ENCODE results near the gene NPBWR2.

NPBWR2 gene

DNA sequence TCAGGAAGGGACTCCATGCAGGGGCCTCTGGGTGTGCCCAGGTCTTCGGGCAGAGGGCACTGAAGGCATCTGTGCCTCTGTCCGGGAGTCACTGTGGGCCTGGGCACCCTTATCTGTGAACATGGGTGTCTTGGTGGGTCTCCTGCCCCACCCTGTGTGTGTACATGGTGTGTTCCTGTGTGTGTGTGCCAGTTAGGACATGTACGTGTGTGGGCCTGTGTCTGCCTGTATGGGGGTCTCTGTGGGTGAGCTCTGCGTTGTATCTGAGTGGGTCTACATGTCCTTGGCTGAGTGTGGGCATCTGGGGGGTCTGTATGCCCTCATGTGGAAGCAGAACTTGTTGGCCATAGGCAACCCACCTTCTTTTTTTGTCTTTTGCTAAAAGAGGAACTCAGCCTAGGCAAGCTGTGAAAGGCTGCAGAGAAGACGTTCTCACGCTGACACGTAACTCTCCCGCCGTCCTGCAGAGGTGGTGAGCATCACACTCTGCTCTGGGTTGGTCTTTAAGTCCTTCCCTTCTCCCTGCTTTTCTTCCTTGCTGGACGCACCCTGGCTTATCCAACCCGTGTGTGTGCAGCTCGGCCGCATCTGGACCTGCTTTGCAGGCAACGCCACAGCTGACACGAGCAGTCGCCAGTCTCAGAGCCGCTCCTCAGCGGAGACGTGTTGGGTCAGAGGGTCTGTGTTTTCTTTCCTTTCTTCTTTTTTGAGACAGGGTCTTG lies 532 bp upstream of the NPBWR2 start:
- DNase-seq: no peak
- TF ChIP-seq POLR2A (IDR thresholded peaks at IDR 0.05; ENCODE audit: low read length) (no peak), GATA1 (IDR thresholded peaks at IDR 0.05; ENCODE audit: low read depth, low read length) (no peak)

DNA sequence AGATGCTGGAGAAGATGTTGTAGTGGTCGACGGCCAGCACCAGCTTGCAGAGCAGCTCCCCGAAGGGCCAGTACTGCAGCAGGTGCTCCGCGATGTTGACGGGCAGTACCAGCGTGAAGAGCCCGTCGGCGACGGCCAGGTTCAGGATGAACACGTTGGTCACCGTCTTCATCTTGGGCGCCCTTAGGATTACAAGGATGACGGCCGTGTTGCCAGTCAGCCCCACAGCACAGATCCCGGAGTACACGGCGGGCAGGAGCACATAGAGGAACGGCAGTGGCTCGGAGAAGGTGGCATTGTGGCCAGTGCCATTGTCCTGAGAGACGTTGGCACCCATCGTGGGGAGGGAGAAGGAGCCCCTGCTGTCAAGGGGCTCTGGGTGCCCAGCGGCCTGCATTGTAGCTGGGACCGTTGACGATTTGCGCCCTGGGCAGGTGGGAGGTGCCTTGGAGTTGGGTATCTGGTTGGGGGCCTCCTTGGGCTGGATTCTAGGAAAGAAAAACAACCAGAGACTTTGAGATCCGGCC lies 867 bp downstream of the NPBWR2 start:
- no peak for TF ChIP-seq GATA1 (IDR thresholded peaks at IDR 0.05; ENCODE audit: low read depth, low read length)
- TF ChIP-seq POLR2A (IDR thresholded peaks at IDR 0.05; ENCODE audit: low read length): no peak
- no peak for DNase-seq

DNA sequence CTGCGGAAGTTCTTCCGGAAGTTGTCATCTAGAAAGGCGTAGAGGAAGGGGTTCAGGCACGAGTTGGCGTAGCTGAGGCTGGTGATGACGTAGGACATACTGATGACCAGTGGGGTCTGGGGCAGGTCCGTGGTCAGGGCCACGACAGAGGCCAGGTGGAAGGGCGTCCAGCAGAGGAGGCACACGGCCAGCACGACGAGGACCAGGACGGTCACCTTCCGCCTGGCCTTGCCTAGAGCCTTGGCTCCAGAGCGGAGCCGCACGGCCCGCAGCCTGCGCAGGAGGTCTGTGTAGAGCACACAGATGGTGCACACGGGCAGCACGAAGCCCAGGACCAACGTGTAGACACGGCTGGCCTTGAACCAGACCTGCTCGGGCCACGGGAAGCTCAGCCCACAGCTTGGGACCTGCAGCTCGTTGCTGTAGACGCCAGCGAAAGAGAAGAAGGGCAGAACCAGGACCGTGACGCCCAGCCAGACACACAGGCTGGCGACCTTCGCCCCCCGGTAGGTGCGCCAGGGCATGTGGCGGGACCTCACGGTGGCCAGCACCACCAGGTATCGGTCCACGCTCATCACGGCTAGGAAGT lies 1.4 kb downstream of the NPBWR2 start:
- TF ChIP-seq POLR2A (IDR thresholded peaks at IDR 0.05; ENCODE audit: low read length): no peak
- no peak for TF ChIP-seq GATA1 (IDR thresholded peaks at IDR 0.05; ENCODE audit: low read depth, low read length)
- DNase-seq: no peak

DNA sequence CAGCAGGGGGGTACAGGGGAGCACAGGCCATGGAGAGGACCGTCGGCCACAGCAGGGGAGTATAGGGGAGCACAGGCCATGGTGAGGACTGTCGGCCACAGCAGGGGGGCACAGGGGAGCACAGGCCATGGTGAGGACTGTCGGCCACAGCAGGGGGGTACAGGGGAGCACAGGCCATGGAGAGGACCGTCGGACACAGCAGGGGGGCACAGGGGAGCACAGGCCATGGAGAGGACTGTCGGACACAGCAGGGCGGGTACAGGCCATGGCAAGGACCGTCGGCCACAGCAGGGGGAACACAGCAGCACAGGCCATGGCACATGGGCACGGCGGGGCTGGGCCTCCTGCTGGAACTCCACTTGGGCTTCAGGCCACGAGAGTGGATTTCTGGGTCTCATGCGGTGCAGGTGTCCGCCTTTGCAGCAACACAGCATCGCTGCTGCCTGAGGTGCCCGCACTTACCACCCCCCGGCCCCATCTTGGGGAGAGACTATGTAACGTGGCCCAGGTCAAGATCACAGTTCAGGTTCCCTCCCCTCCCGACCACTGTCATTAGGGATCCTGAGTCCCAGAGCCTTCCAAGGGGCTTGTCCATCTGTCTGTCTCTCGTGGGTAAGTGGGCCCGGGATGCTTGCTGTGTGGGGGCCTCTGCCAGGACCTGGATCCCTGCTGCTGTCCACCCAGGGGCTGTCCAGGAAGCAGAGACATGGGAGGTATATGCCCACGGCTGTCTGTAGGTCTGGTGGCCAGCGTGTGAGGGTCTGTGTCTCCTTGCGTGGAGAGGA lies 2.5 kb downstream of the NPBWR2 start:
- no peak for DNase-seq
- TF ChIP-seq GATA1 (IDR thresholded peaks at IDR 0.05; ENCODE audit: low read depth, low read length): no peak
- TF ChIP-seq POLR2A (IDR thresholded peaks at IDR 0.05; ENCODE audit: low read length): no peak

DNA sequence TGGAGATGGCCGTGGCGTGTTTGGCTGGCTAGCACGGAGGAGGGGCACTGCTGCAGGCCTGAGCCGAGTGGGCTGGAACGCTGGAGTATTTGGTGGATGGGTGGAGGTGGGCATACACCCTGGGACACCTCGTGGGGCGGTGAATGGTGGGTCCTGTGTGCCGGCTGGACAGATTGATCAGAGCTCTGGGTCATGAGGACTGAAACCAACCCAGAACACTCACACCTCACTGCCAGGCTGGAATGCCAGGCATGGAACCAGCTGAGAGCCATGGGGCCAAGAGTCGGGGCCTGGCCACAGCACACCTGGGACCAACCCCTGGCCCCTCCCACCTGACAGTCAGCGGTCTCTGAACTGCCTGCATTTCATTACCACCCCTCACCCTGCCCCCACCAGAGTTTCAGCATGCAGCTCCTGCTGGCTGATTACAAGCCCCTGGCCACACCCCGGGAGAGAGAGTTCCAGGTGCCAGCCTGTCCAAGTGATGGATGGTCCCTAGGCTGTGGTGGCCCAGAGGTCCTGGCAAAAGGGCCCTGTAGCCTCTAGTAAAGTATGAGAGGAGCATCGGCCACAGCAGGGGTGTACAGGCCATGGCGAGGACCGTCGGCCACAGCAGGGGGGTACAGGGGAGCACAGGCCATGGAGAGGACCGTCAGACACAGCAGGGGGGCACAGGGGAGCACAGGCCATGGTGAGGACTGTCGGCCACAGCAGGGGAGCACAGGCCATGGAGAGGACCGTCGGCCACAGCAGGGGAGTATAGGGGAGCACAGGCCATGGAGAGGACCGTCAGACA lies 3.3 kb downstream of the NPBWR2 start:
- no peak for TF ChIP-seq GATA1 (IDR thresholded peaks at IDR 0.05; ENCODE audit: low read depth, low read length)
- TF ChIP-seq POLR2A (IDR thresholded peaks at IDR 0.05; ENCODE audit: low read length): no peak
- DNase-seq: no peak

DNA sequence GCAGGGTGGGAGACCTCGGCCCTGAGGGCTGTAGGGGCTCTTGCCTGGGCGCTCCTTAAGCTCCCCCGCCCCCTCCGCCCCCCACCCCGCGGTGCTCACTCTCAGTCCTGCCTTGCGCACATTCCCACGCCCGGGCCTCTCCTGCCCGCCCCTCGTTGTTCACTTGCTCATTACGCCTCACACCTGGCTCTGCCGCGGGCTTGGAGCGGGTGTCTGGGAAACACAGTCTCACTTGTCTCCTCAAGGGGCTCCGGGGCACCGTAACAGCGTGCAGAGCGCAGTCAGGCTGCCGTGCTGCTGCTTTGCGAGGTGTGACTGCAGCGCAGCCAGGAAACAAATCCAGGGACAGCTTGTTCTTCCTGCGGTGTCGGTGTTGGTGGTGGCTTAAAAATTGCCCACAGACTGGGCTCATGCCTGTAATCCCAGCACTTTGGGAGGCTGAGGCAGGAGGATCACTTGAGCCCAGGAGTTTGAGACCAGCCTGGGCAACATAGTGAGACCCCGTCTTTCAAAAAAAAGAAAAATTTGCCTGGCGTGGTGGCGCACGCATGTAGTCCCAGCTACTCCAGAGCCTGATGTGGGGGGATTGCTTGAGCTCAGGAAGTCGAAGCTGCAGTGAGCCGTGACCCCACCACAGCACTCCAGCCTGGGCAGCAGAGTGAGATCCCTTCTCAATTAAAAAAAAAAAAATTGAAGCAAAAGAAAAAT lies 4.6 kb downstream of the NPBWR2 start:
- DNase-seq: no peak

DNA sequence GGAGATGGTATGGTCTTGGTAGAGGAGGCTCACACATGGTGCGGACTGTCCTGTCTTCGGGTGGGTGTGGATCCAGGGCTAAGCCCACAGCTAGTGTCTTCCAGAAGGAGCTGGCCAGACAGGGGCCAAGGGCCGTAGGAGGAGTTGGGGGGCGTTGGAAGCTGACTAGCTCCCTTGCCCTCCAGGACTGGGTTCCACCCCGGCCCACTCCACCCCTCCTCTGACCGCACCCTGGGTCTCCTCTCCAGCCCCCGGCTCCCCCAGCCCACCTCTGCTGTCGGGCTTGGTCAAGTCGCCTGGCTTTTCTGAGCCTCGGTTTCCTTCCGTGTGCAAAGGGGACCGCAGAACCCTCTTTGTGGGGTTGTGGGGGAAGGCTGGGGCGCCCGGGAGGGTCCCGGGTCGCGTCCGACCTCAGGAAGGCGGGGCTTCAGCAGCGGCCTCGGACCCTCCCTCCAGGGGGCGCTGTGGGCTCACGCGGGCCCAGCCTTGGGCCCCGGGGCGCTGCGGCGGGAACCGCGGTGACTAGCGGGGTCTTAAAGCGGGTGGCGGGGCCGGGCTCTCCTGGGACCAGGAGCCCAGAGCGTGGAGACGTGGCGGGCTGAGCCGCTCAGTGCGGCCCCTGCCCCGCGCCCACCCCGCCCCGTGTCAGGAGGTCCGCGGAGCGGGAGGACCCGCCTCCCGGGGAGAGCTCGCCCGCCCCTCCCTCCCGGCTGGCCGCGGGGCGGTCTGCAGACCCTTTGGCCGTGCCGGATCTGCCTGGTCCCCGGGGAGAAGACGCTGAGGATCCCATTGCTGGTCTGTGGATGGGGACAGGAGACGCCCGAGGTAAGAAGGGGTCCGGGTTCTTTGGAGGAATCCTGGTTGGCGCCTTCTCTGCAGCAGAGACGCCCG lies 5.4 kb downstream of the NPBWR2 start:
- no peak for TF ChIP-seq GATA1 (IDR thresholded peaks at IDR 0.05; ENCODE audit: low read depth, low read length)
- DNase-seq: peak; percentile 48 to 68

More for the DNA sequence above, 4.6 kb downstream of the NPBWR2 start:
- no peak for TF ChIP-seq GATA1 (IDR thresholded peaks at IDR 0.05; ENCODE audit: low read depth, low read length)
- no peak for TF ChIP-seq POLR2A (IDR thresholded peaks at IDR 0.05; ENCODE audit: low read length)

DNA sequence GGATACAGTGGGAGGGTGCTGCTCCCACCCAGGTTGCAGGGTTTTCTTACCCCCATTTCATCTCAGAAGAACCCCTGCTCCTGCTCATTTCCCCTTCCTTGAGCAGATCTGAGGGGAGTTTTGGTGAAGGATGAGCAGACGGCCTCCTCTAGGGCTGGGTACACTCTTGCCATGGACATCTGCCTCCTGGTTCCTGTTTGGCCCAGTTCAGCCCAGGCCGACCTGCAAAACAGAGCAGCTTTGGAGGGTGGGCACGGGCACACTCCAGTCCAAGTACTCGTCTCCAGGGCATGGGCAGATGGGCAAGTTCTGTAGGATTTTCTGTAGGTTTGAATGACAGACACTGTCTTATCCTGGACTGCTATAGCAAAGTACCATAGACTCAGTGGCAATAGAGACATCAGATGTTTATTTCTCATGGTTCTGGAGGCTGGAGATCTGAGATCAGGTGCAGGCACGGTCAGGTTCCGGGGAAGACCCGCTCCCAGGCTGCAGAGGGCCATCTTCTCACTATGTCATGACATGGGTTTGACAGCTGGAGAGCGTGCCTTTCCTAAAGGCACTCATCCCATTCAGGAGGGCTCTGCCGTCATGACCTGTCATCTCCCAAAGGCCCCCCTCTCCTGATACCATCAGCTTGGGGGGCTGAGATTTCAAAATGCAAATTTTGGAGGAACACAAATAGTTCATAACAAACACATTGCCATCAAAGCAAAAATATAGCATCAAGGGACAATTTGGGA lies 6.2 kb downstream of the NPBWR2 start:
- no peak for DNase-seq

DNA sequence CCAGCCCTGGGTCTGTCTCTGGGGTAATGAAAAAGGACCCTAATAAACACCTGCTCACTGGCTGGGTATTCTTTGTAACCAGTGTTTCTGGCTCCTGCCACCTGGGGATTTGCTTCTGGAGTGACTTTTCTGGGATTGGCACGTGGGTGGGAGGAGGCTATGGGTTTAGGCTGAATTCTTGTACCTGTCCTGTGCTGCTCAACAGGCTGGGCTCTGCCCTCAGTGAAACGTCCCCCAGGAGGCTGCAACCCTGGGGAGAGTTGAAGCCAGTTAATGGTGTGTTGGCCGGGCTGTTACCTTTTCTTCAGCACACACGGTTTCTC lies 6.8 kb downstream of the NPBWR2 start:
- DNase-seq: no peak
- no peak for TF ChIP-seq GATA1 (IDR thresholded peaks at IDR 0.05; ENCODE audit: low read depth, low read length)
- no peak for TF ChIP-seq POLR2A (IDR thresholded peaks at IDR 0.05; ENCODE audit: low read length)

More for the DNA sequence above, 6.2 kb downstream of the NPBWR2 start:
- TF ChIP-seq GATA1 (IDR thresholded peaks at IDR 0.05; ENCODE audit: low read depth, low read length) (no peak), POLR2A (IDR thresholded peaks at IDR 0.05; ENCODE audit: low read length) (no peak)

DNA sequence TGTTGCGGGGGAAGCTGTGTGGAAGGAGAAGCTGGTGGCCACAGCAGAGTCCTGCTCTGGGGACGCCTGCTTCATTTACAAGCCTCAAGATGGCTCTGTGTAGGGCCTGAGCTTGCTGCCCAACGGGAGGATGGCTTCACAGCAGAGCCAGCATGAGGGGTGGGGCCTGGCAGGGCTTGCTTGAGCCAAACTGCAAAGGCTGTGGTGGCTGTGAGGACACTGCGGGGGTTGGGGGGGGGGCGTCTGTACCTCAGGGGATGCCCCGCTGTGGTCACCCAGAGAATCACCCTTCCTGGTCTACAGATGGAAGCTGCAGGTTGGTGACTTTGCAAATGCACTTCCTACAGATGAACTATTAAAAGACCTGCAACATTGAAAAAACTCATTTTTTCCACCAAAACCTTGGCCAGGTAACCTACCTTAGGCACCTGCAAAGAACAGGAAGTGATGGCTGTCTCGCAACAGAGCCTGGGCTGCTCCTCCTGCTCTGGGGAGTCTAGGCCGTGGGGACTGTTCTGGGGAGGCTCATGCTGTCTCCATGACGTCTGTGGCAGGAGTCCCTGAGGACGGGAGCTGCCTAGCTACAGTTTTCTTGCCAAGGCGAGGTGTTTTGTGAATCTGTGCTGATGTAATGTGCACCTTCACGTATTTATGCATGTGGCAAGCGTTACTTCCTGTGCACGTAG lies 7.3 kb downstream of the NPBWR2 start:
- no peak for TF ChIP-seq GATA1 (IDR thresholded peaks at IDR 0.05; ENCODE audit: low read depth, low read length)
- DNase-seq: no peak

DNA sequence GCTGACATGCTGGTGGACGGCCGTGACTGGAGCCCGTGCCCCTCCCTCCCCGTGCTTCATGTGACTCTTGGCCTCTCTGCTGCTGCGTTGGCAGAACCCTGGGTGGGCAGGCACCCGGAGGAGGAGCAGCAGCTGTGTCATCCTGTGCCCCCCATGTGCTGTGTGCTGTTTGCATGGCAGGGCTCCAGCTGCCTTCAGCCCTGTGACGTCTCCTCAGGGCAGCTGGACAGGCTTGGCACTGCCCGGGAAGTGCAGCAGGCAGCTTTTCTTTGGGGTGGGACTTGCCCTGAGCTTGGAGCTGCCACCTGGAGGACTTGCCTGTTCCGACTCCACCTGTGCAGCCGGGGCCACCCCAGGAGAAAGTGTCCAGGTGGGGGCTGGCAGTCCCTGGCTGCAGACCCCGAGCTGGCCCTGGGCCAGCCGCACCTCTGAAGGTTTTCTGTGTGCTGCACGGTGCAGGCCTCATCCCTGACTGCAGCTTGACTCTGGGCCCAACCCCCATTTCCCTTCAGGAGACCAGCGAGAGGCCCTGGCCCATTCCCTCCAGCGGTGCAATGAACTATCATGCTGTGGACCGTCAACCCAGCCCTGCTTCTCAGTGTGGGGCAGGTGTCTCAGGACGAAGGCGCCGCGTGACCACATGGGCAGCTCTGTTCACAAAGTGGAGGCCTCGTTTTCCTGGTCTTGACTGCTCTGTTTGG lies 8.1 kb downstream of the NPBWR2 start:
- no peak for DNase-seq
- TF ChIP-seq POLR2A (IDR thresholded peaks at IDR 0.05; ENCODE audit: low read length): no peak
- no peak for TF ChIP-seq GATA1 (IDR thresholded peaks at IDR 0.05; ENCODE audit: low read depth, low read length)
